ENCODE results near the gene ARID1A. TPM values are rescaled to one million over a fixed set of nuclear protein-coding genes. Genes with fewer than 3 reads are reported as not detected.

The ARID1A gene
- total and polyA plus RNA-seq, 2 of the 4 experiments (the other 2 are of a cell fraction) = 14.0 to 40.7 TPM

DNA sequence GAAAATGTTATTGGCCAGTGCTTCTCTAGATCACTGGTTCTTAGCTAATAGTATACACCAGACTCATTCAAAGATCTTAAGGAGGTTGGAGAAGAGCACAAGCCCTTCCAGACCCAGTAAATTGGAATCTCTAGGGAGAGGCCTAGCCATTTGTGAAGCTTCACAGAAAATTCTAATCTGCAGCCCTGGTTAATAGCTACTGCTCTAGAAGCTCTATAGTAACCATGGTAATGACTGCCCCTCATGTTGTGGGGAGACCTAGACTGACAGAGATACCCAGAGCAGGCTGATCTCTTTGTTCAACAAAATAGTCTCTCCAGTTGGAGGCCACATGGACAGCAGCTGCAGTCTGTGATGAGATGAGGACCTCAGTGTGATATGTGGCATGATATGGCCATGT, 31.7 kb downstream of the ARID1A start:
- H3K9me1 ChIP-seq (ENCODE audit: insufficient read depth, low read length) = peaks cover 39% of the 10 kb centered on the region
- no peak overlapping the region for H2BK5ac ChIP-seq (ENCODE audit: low read depth, low read length, poor library complexity, severe bottlenecking)
- H3K14ac ChIP-seq (replicated peaks; ENCODE audit: low read depth, low read length) = no peak overlapping the region
- intact Hi-C loops (cut with micrococcal nuclease) = no loop called here
- H3K4me3 ChIP-seq (ENCODE audit: insufficient read depth, low read depth, low read length) = no peak overlapping the region
- no peak overlapping the region for H2AFZ ChIP-seq (replicated peaks; ENCODE audit: low read length, poor library complexity)
- peaks cover 33% of the 10 kb centered on the region for H3K4me1 ChIP-seq (ENCODE audit: control insufficient read depth, insufficient read depth, low read length)
- no TSS peak for BruUV-seq (replicated peaks)
- H3K18ac ChIP-seq (ENCODE audit: low read depth, low read length) = no peak overlapping the region
- POLR2A ChIA-PET (ENCODE audit: unreplicated experiment) = interaction anchor here (0.6 kb wide), 1 partner anchor 11 kb away, joined by 13 read pairs; no protein-coding TSS in a partner anchor
- no peak overlapping the region for H3K9ac ChIP-seq (ENCODE audit: low read depth, low read length)
- H3K9me3 ChIP-seq (ENCODE audit: control insufficient read depth, insufficient read depth, low read length) = no peaks in the 10 kb centered on the region
- H3K56ac ChIP-seq (ENCODE audit: extremely low read depth, insufficient read depth, low read length) = no peak overlapping the region
- H4K91ac ChIP-seq (ENCODE audit: insufficient read depth, low read depth, low read length) = no peak overlapping the region
- no peak for DNase-seq
- dilution Hi-C loops (cut with HindIII; ENCODE audit: low sequenced_read_pairs, unreplicated experiment) = no loop called here
- no peak overlapping the region for H3K4me2 ChIP-seq (ENCODE audit: low read depth, low read length)
- no peak overlapping the region for H2BK120ac ChIP-seq (ENCODE audit: low read depth, low read length)
- ATAC-seq (ENCODE audit: low read depth) = no peak
- H2BK15ac ChIP-seq (ENCODE audit: low read depth, low read length) = no peak overlapping the region
- H4K8ac ChIP-seq (ENCODE audit: low read depth in 2 of 2, low read length in 2 of 2) = no peak overlapping the region
- H3K4ac ChIP-seq (ENCODE audit: low read depth, low read length) = no peak overlapping the region
- no peak overlapping the region for H2BK20ac ChIP-seq (ENCODE audit: low read depth, low read length)
- no peak overlapping the region for H3K27ac ChIP-seq (ENCODE audit: insufficient read depth, low read length)
- no peak overlapping the region; the same call in 1 of the 2 replicates for H2AK5ac ChIP-seq (ENCODE audit: low read depth, low read length)
- H2AK9ac ChIP-seq (replicated peaks; ENCODE audit: low read depth, low read length, poor library complexity) = no peak overlapping the region
- H3K23ac ChIP-seq (ENCODE audit: low read depth, low read length) = peak overlapping the region; percentile 17; the same call in 1 of the 2 replicates
- no peaks in the 10 kb centered on the region for H3K27me3 ChIP-seq (ENCODE audit: control insufficient read depth, insufficient read depth, low read length)
- H3K36me3 ChIP-seq (ENCODE audit: control insufficient read depth, insufficient read depth, low read length) = peaks cover 16% of the 10 kb centered on the region
- peaks cover 90% of the 10 kb centered on the region for H4K20me1 ChIP-seq (ENCODE audit: insufficient read depth, low read length)
- CTCF ChIA-PET = interaction anchor here (0.6 kb wide), 1 partner anchor 84 kb away, joined by 3 read pairs; no protein-coding TSS in a partner anchor
- in situ Hi-C loops (cut with MboI; ENCODE audit: low sequenced_read_pairs) = no loop called here
- TF ChIP-seq POLR2A (IDR thresholded peaks at IDR 0.05; ENCODE audit: low read depth, low read length) (no peak), CEBPB (IDR thresholded peaks at IDR 0.05; ENCODE audit: low read depth, low read length) (no peak), FOS (IDR thresholded peaks at IDR 0.05; ENCODE audit: low read depth, low read length) (no peak), NFE2L2 (IDR thresholded peaks at IDR 0.05; ENCODE audit: low read depth, low read length) (no peak), RAD21 (IDR thresholded peaks at IDR 0.05; ENCODE audit: low read length) (no peak), CHD1 (IDR thresholded peaks at IDR 0.05; ENCODE audit: low read depth, low read length) (no peak), MXI1 (IDR thresholded peaks at IDR 0.05; ENCODE audit: borderline replicate concordance, low read depth, low read length) (no peak), CTCF (conservative IDR thresholded peaks at IDR 0.05; ENCODE audit: low read depth, low read length) (no peak), BHLHE40 (IDR thresholded peaks at IDR 0.05; ENCODE audit: low read depth, low read length) (no peak)
- TF ChIP-seq, protein P1, sequence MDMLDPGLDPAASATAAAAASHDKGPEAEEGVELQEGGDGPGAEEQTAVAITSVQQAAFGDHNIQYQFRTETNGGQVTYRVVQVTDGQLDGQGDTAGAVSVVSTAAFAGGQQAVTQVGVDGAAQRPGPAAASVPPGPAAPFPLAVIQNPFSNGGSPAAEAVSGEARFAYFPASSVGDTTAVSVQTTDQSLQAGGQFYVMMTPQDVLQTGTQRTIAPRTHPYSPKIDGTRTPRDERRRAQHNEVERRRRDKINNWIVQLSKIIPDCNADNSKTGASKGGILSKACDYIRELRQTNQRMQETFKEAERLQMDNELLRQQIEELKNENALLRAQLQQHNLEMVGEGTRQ (IDR thresholded peaks at IDR 0.05; ENCODE audit: low read depth, low read length) = no peak
- TF ChIP-seq, protein P2, sequence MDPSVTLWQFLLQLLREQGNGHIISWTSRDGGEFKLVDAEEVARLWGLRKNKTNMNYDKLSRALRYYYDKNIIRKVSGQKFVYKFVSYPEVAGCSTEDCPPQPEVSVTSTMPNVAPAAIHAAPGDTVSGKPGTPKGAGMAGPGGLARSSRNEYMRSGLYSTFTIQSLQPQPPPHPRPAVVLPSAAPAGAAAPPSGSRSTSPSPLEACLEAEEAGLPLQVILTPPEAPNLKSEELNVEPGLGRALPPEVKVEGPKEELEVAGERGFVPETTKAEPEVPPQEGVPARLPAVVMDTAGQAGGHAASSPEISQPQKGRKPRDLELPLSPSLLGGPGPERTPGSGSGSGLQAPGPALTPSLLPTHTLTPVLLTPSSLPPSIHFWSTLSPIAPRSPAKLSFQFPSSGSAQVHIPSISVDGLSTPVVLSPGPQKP (IDR thresholded peaks at IDR 0.05; ENCODE audit: borderline replicate concordance, low read depth, low read length) = no peak
- H4K5ac ChIP-seq (ENCODE audit: low read depth, low read length) = no peak overlapping the region
- H3K79me1 ChIP-seq (ENCODE audit: low read depth in 1 of 2, low read length in 2 of 2) = peaks cover 14 to 91% of the 10 kb centered on the region in 2 experiments
